T-helper 1 cell (primary cell): ENCODE results near the gene SACS.
A peak's percentile ranks its signal among the peaks of the same experiment; 100 is the strongest.

Experiments
- DNase-seq, 5 donors: peaks; one replicate each; pipeline ENCODE4 v3.0.0-alpha.2; 2012 to 2020
- total RNA-seq, 4 donors: gene quantifications; one replicate each; lab custom pipeline; 2026; lab: John Stamatoyannopoulos, UW

The SACS gene, protein sequence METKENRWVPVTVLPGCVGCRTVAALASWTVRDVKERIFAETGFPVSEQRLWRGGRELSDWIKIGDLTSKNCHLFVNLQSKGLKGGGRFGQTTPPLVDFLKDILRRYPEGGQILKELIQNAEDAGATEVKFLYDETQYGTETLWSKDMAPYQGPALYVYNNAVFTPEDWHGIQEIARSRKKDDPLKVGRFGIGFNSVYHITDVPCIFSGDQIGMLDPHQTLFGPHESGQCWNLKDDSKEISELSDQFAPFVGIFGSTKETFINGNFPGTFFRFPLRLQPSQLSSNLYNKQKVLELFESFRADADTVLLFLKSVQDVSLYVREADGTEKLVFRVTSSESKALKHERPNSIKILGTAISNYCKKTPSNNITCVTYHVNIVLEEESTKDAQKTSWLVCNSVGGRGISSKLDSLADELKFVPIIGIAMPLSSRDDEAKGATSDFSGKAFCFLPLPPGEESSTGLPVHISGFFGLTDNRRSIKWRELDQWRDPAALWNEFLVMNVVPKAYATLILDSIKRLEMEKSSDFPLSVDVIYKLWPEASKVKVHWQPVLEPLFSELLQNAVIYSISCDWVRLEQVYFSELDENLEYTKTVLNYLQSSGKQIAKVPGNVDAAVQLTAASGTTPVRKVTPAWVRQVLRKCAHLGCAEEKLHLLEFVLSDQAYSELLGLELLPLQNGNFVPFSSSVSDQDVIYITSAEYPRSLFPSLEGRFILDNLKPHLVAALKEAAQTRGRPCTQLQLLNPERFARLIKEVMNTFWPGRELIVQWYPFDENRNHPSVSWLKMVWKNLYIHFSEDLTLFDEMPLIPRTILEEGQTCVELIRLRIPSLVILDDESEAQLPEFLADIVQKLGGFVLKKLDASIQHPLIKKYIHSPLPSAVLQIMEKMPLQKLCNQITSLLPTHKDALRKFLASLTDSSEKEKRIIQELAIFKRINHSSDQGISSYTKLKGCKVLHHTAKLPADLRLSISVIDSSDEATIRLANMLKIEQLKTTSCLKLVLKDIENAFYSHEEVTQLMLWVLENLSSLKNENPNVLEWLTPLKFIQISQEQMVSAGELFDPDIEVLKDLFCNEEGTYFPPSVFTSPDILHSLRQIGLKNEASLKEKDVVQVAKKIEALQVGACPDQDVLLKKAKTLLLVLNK (N-terminal part only)
- total RNA-seq, result 87.3 to 117 (median 101) reads per million in 4 donors

DNA sequence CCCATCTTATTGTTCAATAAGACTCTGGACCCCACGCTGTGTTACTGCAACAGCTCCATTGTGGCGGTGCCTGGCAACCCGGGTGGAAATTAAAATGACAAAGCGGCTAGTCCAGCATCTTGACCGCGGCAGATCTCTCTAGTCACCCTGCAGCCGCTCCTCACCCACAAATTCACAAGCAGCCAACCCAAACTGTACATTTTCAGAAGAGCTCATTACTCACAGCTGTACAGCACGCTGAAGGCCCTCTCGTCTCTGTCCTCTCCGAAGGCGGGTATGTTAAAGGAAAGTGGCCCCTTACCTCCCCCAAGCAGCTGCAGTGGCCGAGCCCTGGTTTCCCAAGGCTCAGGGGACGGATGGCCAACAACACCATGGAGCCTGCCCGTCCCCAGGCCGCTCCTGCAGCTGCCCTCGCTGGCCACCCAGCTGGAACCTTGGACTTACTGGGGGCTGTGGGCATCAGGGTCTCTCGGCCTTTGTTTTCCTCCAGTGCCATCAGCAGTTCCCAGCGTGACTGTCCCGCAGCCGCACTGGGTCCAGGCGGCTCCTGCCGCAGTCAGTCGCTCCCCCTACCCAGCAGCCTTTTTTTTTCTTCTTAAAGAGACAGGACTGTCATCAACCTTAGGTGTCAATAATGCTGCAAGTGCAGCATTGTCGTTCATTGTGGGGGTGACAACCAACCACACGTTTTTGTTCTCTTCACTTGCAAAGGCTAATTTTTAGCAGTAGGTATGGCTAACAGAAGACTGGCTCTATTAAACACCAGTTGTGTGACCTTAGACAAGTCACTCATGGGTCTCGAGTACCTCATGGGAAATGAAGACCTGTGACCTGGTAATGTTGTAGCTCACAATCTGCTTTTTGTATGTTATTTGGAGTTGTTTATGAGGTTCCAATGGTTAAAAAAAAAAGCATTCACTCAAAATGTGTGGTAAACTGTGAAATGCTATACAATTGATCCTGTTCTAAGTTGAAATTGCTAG, at the start of gene SACS:
SACS (minus strand) TSS at position 532 of the 983 bp plus-strand sequence. CDS start 22,463 bp downstream, outside the sequence.
- no peak for DNase-seq

DNA sequence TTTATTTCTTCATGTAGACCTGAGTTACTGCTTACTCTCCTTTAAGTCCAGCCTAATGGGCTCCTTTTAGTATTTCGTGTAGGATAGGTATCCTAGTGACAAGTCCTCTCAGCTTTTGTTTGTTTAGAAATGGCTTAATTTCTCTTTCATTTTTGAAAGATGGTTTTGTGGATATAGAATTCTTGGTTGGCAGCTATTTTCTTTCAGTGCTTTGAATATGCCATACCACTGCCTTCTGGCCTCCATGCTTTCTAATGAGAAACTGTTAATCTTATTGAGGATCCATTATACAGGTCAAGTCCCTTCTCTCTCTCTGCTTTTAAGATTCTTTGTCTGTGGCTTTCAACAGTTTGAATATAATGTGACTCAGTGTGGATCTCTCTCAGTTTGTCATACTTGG, 46.8 kb upstream of the SACS start:
- no peak for DNase-seq

DNA sequence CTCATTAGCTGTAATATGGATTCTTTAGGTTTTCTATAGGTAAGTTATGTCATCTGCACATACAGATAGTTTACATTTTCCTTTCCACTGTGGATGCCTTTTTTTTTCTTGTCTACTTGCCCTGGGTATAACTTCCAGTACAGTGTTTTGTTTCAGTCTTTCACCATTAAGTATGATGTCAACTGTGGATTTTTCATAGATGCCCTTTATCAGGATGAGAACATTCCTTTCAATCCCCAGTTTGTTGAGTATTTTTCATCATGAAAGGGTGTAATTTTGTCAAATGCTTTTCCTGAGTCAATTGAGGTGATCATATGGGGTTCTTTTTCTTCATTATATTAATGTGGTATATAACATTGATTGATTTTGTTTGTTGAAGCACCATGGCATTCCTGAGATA, 43.6 kb upstream of the SACS start:
- no peak for DNase-seq

DNA sequence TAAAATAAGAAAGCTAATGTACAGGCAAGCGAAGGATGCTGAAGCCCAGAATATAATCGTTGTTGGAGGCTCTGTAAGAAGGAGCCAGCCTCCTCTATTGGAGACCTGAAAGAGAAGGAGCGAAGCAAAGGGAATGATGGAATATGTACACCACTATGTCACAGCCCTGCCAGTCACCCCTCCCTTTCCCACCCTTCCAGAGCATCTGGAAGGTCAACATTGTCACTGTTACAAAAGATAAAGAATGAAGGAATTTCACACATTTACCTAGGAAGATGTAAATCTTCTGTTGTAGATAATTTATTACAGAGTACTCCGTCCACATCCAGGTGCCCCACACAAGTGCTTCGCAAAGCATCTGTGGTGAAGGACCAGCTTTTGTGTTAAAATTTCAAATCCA, 39.7 kb upstream of the SACS start:
- DNase-seq, result no peak

- no peak for DNase-seq
Observed at GRCh38 chr13:23472189-23472588, 38.7 kb upstream of the SACS start.

- no peak for DNase-seq
Observed at GRCh38 chr13:23470790-23471614, 37.5 kb upstream of the SACS start.

DNA sequence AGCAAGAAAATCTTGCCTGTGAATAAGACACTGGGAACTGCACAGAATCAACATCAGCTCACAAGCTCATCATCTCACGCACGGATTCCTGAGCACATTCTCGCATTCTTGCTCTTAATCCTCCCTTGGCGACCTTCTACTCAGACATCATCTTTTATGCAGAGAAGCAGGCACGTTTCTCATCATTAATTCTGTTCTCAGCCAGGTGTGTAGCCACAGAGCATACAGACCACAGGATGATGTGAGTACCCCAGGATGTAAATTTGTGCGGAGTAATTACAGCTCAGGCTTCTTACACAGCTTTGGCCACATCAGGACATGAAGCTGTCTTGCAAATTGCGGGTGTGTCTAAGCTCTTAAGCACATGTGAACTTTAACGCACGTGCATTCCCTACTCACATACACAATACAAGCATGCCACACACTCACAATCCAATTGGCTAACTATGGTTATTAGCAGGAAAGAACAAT, 36.5 kb upstream of the SACS start:
- no peak for DNase-seq

DNA sequence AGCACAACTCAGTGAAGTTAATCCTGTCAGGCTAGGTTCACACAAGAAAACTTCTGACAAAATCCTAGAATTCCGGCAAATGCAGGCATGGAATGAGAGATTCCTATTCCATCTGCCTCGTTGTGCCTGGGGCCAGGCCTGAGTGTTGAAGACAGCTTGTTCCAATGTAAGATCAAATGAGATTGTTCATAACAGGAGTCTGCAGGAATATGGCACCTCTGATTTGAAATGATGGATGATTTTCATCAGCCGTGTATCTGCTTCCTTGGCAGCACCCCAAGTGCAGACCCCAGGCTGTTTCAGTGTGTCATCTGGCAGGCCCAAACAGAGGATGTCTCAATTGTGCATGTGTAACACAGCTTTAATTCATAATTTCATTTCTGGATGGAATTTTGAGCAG, 35.3 kb upstream of the SACS start:
- DNase-seq, result no peak

GRCh38 chr13:23467932-23468278, 34.4 kb upstream of the SACS start:
- DNase-seq, result no peak

DNA sequence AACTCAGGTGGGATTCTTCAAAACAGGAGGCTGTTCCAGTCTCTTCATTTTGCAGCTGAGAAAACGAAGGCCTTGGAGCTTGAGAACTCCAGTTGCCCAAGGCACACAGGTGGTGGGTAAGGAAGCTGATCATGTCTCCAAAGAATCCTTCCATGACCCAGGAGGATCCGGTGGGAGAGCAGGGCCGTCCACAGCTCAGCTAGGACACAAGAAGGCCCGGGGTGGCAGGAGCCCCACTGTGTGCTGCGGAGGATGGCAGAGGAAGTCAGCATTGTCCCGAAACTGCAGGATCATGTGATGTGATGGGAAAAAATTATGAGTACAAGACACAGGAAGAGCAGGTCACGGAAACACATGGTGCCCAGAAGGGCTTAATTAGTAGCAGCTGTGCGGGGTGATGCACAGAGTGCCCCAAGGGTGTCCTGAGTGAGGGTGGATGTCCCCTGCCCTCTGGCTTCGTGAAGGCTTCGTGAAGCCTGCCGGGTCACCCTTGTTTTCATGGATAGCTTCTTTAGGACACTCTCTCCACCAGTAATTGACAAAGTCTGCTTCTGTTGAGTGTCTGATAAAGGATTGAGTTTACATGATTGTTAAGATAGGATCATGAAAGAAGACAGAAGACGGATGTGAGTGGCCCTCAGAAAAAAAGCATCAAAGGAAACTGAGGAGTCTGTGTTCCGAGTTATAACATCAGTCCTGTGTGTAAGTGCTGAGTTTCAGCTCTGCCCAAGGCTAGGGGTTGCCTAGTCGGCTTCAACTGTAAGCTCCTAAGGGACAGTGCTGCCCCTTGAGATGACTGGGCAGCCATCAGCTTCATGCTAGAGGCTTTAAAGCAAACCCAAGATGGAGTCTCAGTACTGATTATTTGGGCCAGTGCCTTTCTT, 33.8 kb upstream of the SACS start:
- no peak for DNase-seq

GRCh38 chr13:23466144-23467002, 32.9 kb upstream of the SACS start:
- DNase-seq, result peak; percentile 20 to 66 (median 28)

GRCh38 chr13:23463661-23464060, 30.2 kb upstream of the SACS start:
- DNase-seq, result no peak

- DNase-seq, result no peak
Observed at GRCh38 chr13:23462815-23463559, 29.5 kb upstream of the SACS start.

DNA sequence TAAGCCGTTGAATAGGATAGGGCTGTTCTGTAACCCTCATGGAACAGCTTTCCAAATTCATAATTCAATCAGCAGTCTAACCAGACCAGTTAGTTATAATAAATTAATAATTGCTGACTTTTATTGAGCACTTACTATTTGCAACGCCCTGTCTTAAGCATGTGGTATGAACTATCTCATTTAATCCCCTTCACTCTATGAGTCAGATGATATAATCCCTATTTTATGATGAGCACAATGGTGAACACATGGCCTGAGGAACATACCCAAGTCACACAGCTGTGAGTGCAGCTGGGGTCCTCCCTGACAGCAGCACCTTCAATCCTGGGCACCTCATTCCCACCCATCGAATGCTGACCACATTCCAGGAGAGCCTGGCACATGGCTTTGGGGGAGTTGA, 28.0 kb upstream of the SACS start:
- DNase-seq, result no peak

DNA sequence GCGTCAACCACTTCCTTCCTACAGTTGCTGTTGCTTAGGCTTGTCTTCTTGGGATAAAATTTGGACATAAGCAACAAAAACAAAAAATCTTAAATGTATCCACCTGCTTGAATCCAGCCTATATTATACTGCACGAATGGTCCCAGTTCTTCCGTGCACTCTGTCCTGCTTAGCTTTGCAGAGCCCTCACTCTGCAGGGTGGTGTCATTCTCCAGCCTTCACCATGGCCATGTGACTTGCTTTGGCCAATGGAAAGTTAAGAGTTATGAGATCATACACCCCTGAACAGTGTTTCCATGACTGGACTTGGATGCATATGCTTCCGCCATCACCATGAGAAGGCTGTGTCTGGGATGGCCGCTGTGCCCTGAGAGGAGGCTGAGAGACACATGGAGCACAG, 27.4 kb upstream of the SACS start:
- DNase-seq, result no peak

- no peak for DNase-seq
Observed at GRCh38 chr13:23460309-23460708, 26.8 kb upstream of the SACS start.

GRCh38 chr13:23458989-23459388, 25.5 kb upstream of the SACS start:
- no peak for DNase-seq
